MM.1S (cell line): ENCODE results near the gene ISYNA1.

Experiments
- DNase-seq: peaks from one replicate; pipeline ENCODE4 v3.0.0-alpha.2; 2015
- H2AFZ ChIP-seq: fragments of 300-600 bp; sonication (generic); 2 replicates; pipeline ENCODE4 v1.6.0; 2016; ENCODE audit warnings: antibody characterized with exemption, low read length
- H3F3A ChIP-seq: fragments of 300-600 bp; sonication (generic); 2 replicates; pipeline ENCODE4 v1.6.1; 2016; ENCODE audit warnings: mild to moderate bottlenecking, antibody characterized with exemption, low read length, moderate library complexity, mixed read lengths; ENCODE audit not compliant: insufficient read depth
- H3K27ac ChIP-seq: fragments of 300-600 bp; sonication (generic); 2 replicates; pipeline ENCODE4 v1.5.1; 2016; ENCODE audit warnings: mild to moderate bottlenecking, low read length
- H3K27me3 ChIP-seq: fragments of 300-600 bp; sonication (generic); replicated peaks from 2 replicates; pipeline ENCODE4 v1.6.0; 2016; ENCODE audit warnings: low read length; ENCODE audit not compliant: insufficient read depth
- H3K36me3 ChIP-seq: fragments of 300-600 bp; sonication (generic); replicated peaks from 2 replicates; pipeline ENCODE4 v1.6.1; 2016; ENCODE audit warnings: mild to moderate bottlenecking, low read length, mixed read lengths; ENCODE audit not compliant: insufficient read depth
- H3K4me1 ChIP-seq: fragments of 300-600 bp; sonication (generic); 2 replicates; pipeline ENCODE4 v1.6.1; 2016; ENCODE audit warnings: low read length, mixed read lengths
- H3K4me2 ChIP-seq: fragments of 300-600 bp; sonication (generic); 2 replicates; pipeline ENCODE4 v1.6.0; 2016; ENCODE audit warnings: low read depth, low read length
- H3K4me3 ChIP-seq: fragments of 300-600 bp; sonication (generic); 2 replicates; pipeline ENCODE4 v1.5.1; 2016; ENCODE audit warnings: low read length, mixed read lengths
- H3K79me2 ChIP-seq: fragments of 300-600 bp; sonication (generic); 2 replicates; pipeline ENCODE4 v1.6.1; 2016; ENCODE audit warnings: mixed run types, low read length, mixed read lengths
- H3K9ac ChIP-seq: fragments of 300-600 bp; sonication (generic); 2 replicates; pipeline ENCODE4 v1.6.1; 2016; ENCODE audit warnings: low read length, mixed read lengths
- H3K9me2 ChIP-seq: fragments of 300-600 bp; sonication (generic); replicated peaks from 2 replicates; pipeline ENCODE4 v1.6.1; 2016; ENCODE audit warnings: mild to moderate bottlenecking, low read length, mixed read lengths; ENCODE audit not compliant: insufficient read depth
- H3K9me3 ChIP-seq: fragments of 300-600 bp; sonication (generic); replicated peaks from 2 replicates; pipeline ENCODE4 v1.6.1; 2016; ENCODE audit warnings: mild to moderate bottlenecking, low read length, mixed read lengths; ENCODE audit not compliant: insufficient read depth
- H4K20me1 ChIP-seq: fragments of 300-600 bp; sonication (generic); 2 replicates; pipeline ENCODE4 v1.6.1; 2016; ENCODE audit warnings: mild to moderate bottlenecking, low read length, moderate library complexity, mixed read lengths; ENCODE audit not compliant: insufficient read depth
- EZH2 ChIP-seq: fragments of 300-600 bp; sonication (generic); optimal IDR thresholded peaks from 2 replicates; pipeline ENCODE3; 2017; ENCODE audit warnings: low read depth, mild to moderate bottlenecking, antibody characterized with exemption, low read length, mixed read lengths
- EZH2phosphoT487 ChIP-seq: fragments of 300-600 bp; sonication (generic); IDR thresholded peaks from 2 replicates; pipeline ENCODE4 v1.6.1; 2018; ENCODE audit warnings: antibody characterized with exemption, low read length
- TF ChIP-seq, protein P1 (sequence below): fragments of 300-600 bp; sonication (generic); IDR thresholded peaks from 2 replicates; pipeline ENCODE4 v1.5.1; 2016; ENCODE audit warnings: antibody characterized with exemption, low read length, mixed read lengths

Gene ISYNA1

DNA sequence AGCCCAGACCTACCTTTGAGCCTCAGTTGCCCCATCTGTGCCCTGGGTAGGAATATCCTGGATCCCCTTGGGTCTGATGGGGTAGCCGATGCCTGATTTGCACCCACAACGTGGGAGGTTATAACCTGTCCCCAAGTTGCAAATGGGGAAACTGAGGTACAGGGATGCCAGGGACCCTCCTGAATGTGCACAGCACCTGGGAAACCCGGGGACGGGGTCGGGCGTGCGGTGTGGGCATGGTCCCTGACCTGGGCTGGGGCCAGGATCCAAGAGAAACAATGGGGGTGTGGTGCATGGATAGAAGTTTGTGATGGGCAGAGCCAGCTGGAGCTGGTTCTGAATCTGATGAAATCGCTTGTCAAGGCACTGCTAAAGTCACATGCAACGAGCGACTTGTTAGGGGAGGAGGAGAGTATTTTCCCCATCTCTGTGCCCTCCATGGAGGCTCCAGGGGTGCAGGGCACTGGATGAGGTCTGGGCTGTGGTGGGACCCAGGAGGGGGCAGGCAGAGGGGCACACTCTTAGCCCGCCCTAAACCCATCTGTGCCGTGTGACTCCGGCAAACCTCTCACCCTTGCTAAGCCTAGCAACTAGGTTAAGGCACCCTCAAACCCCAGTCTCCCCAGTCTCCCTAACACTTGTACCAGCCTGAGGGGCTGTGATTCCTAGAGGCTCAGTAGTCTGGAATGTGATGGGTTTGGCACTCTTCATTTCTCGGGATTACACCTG lies 51.2 kb downstream of the ISYNA1 start:
- peaks cover 73% of the 10 kb centered on the region for H3K27me3 ChIP-seq
- no peak overlapping the region for H3K4me2 ChIP-seq
- H3K36me3 ChIP-seq = no peaks in the 10 kb centered on the region
- H3K9me3 ChIP-seq = no peaks in the 10 kb centered on the region
- H2AFZ ChIP-seq = no peak overlapping the region
- no peaks in the 10 kb centered on the region for H3K9me2 ChIP-seq
- H3K9ac ChIP-seq = no peak overlapping the region
- no peak overlapping the region for H3K4me3 ChIP-seq
- H3F3A ChIP-seq = no peaks in the 10 kb centered on the region
- no peak for DNase-seq
- H3K79me2 ChIP-seq = no peaks in the 10 kb centered on the region
- TF ChIP-seq EZH2phosphoT487 (no peak), EZH2 (no peak)
- TF ChIP-seq, protein P1, sequence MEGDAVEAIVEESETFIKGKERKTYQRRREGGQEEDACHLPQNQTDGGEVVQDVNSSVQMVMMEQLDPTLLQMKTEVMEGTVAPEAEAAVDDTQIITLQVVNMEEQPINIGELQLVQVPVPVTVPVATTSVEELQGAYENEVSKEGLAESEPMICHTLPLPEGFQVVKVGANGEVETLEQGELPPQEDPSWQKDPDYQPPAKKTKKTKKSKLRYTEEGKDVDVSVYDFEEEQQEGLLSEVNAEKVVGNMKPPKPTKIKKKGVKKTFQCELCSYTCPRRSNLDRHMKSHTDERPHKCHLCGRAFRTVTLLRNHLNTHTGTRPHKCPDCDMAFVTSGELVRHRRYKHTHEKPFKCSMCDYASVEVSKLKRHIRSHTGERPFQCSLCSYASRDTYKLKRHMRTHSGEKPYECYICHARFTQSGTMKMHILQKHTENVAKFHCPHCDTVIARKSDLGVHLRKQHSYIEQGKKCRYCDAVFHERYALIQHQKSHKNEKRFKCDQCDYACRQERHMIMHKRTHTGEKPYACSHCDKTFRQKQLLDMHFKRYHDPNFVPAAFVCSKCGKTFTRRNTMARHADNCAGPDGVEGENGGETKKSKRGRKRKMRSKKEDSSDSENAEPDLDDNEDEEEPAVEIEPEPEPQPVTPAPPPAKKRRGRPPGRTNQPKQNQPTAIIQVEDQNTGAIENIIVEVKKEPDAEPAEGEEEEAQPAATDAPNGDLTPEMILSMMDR = no peak
- H3K4me1 ChIP-seq = 0 out of 2 replicates have a peak, but pooled peaks cover 4% of the 10 kb centered on the region
- H4K20me1 ChIP-seq = no peaks in the 10 kb centered on the region
- H3K27ac ChIP-seq = no peak overlapping the region

DNA sequence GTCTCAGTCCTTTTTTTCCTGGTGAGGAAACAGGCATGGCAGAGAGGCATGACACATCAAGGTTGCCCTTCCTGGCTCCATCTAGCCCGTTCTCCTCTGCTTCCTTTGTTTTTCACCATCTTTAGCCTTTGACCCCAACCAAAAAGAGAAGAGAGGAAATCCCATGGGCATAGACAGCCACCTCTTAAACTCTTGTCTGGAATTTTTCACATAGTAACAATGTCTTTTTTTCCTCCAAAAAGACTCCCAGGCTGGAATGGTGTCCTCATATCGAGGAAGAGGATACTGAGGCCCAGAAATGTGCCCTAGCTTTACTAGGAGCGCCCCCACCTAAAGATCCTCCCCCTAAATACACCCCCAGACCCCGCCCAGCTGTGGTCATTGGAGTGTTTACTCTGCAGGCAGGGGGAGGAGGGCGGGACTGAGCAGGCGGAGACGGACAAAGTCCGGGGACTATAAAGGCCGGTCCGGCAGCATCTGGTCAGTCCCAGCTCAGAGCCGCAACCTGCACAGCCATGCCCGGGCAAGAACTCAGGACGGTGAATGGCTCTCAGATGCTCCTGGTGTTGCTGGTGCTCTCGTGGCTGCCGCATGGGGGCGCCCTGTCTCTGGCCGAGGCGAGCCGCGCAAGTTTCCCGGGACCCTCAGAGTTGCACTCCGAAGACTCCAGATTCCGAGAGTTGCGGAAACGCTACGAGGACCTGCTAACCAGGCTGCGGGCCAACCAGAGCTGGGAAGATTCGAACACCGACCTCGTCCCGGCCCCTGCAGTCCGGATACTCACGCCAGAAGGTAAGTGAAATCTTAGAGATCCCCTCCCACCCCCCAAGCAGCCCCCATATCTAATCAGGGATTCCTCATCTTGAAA lies 52.0 kb downstream of the ISYNA1 start, which contains the start of gene GDF15:
GDF15 (plus strand) TSS at position 484 of the 868 bp plus-strand sequence; CDS start at position 516, 32 bp downstream.
- Histone ChIP-seq H3K27ac (no peak within 1 kb of the TSS), H3K4me2 (no peak within 1 kb of the TSS)
- DNase-seq = no peak

DNA sequence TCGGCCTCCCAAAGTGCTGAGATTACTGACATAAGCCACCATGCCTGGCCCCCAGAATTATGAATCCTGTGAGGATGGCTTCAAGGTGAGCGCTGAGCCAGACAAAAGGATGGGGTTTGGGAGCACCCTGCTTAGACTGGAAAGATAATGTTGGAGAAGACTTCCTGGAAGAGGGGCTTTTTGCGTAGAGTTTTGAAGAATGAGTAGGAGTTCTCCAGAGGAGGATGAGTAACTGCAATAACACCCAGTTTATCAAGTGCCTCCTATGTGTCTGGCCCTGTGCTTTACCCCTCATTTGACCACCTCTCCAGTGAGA lies 52.6 kb downstream of the ISYNA1 start:
- Histone ChIP-seq H3K4me2 (no peak overlapping the region), H3F3A (no peaks in the 10 kb centered on the region), H3K27me3 (peaks cover 62% of the 10 kb centered on the region), H4K20me1 (no peaks in the 10 kb centered on the region), H3K36me3 (no peaks in the 10 kb centered on the region), H3K27ac (no peak overlapping the region), H3K79me2 (no peaks in the 10 kb centered on the region), H2AFZ (no peak overlapping the region), H3K9ac (no peak overlapping the region), H3K4me3 (no peak overlapping the region), H3K4me1 (0 out of 2 replicates have a peak, but pooled peaks cover 4% of the 10 kb centered on the region), H3K9me3 (no peaks in the 10 kb centered on the region), H3K9me2 (no peaks in the 10 kb centered on the region)
- TF ChIP-seq EZH2phosphoT487 = no peak
- TF ChIP-seq, protein P1 = no peak
- DNase-seq = no peak

More for the DNA sequence above, 52.0 kb downstream of the ISYNA1 start, which contains the start of gene GDF15:
- H3K36me3 ChIP-seq = no peaks in the 10 kb centered on the region
- H3K9me2 ChIP-seq = no peaks in the 10 kb centered on the region
- no peaks in the 10 kb centered on the region for H3K9me3 ChIP-seq
- no peak within 1 kb of the TSS for H3K9ac ChIP-seq
- TF ChIP-seq EZH2phosphoT487 (no peak), EZH2 (no peak)
- TF ChIP-seq, protein P1 = peak; percentile 58
- H3K4me3 ChIP-seq = no peak within 1 kb of the TSS
- peaks cover 68% of the 10 kb centered on the region for H3K27me3 ChIP-seq
- H3K79me2 ChIP-seq = no peaks in the 10 kb centered on the region
- no peaks in the 10 kb centered on the region for H4K20me1 ChIP-seq
- H2AFZ ChIP-seq = no peak within 1 kb of the TSS
- H3F3A ChIP-seq = no peaks in the 10 kb centered on the region
- 0 out of 2 replicates have a peak, but pooled peaks cover 4% of the 10 kb centered on the region for H3K4me1 ChIP-seq
